WTC11 (cell line): ENCODE results near the gene SORCS2.

Source experiments
- ATF3 ChIP-seq: sonication (generic); formaldehyde crosslinking; conservative IDR thresholded peaks from 2 replicates; pipeline ENCODE4 v1.8.1; 2022; ENCODE audit warnings: mild to moderate bottlenecking, missing genetic modification reagents
- ELF4 ChIP-seq: sonication (generic); formaldehyde crosslinking; IDR thresholded peaks from 2 replicates; pipeline ENCODE4 v1.8.1; 2022; ENCODE audit warnings: low read depth, mild to moderate bottlenecking, moderate library complexity, missing genetic modification reagents
- FOXJ3 ChIP-seq: sonication (generic); formaldehyde crosslinking; IDR thresholded peaks from 2 replicates; pipeline ENCODE4 v1.9.0; 2021; ENCODE audit warnings: missing genetic modification reagents, mild to moderate bottlenecking, borderline replicate concordance
- FOXP4 ChIP-seq: sonication (generic); formaldehyde crosslinking; IDR thresholded peaks from 2 replicates; pipeline ENCODE4 v1.8.0; 2022; ENCODE audit warnings: mild to moderate bottlenecking, missing genetic modification reagents
- MAX ChIP-seq: sonication (generic); formaldehyde crosslinking; IDR thresholded peaks from 2 replicates; pipeline ENCODE4 v1.8.0; 2022; ENCODE audit warnings: mild to moderate bottlenecking, missing genetic modification reagents
- MXD4 ChIP-seq: fragments of 250-450 bp; sonication (Bioruptor Pico); IDR thresholded peaks from 2 replicates; pipeline ENCODE4 v1.8.0; 2021; ENCODE audit warnings: mild to moderate bottlenecking, moderate library complexity, borderline replicate concordance
- MYBL2 ChIP-seq: sonication (generic); formaldehyde crosslinking; IDR thresholded peaks from 2 replicates; pipeline ENCODE4 v1.8.1; 2023; ENCODE audit warnings: mild to moderate bottlenecking, moderate library complexity, missing genetic modification reagents
- NR2C2 ChIP-seq: sonication (generic); formaldehyde crosslinking; IDR thresholded peaks from 2 replicates; pipeline ENCODE4 v1.8.0; 2022; ENCODE audit warnings: mild to moderate bottlenecking, missing genetic modification reagents
- SMAD3 ChIP-seq: sonication (generic); formaldehyde crosslinking; IDR thresholded peaks from 2 replicates; pipeline ENCODE4 v1.8.0; 2022; ENCODE audit warnings: missing genetic modification reagents, mild to moderate bottlenecking, borderline replicate concordance
- TEAD4 ChIP-seq: sonication (generic); formaldehyde crosslinking; IDR thresholded peaks from 2 replicates; pipeline ENCODE4 v1.8.0; 2022; ENCODE audit warnings: mild to moderate bottlenecking, missing genetic modification reagents
- TP53 ChIP-seq: sonication (generic); formaldehyde crosslinking; IDR thresholded peaks from 2 replicates; pipeline ENCODE4 v1.8.1; 2023; ENCODE audit warnings: mild to moderate bottlenecking, missing genetic modification reagents
- USF1 ChIP-seq: sonication (generic); formaldehyde crosslinking; IDR thresholded peaks from 2 replicates; pipeline ENCODE4 v1.8.0; 2022; ENCODE audit warnings: mild to moderate bottlenecking, missing genetic modification reagents
- ZNF121 ChIP-seq: sonication (generic); formaldehyde crosslinking; IDR thresholded peaks from 2 replicates; pipeline ENCODE4 v1.8.0; 2023; ENCODE audit warnings: missing genetic modification reagents
- TF ChIP-seq, protein P1 (sequence below): fragments of 200-600 bp; IDR thresholded peaks from 2 replicates; pipeline ENCODE4 v1.8.0; 2022; ENCODE audit warnings: antibody characterized with exemption

- TF ChIP-seq, protein P1, sequence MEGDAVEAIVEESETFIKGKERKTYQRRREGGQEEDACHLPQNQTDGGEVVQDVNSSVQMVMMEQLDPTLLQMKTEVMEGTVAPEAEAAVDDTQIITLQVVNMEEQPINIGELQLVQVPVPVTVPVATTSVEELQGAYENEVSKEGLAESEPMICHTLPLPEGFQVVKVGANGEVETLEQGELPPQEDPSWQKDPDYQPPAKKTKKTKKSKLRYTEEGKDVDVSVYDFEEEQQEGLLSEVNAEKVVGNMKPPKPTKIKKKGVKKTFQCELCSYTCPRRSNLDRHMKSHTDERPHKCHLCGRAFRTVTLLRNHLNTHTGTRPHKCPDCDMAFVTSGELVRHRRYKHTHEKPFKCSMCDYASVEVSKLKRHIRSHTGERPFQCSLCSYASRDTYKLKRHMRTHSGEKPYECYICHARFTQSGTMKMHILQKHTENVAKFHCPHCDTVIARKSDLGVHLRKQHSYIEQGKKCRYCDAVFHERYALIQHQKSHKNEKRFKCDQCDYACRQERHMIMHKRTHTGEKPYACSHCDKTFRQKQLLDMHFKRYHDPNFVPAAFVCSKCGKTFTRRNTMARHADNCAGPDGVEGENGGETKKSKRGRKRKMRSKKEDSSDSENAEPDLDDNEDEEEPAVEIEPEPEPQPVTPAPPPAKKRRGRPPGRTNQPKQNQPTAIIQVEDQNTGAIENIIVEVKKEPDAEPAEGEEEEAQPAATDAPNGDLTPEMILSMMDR, result no peak
- TF ChIP-seq NR2C2 (CRISPR knock-in tag), result no peak
- no peak for TF ChIP-seq MAX (CRISPR knock-in tag)
- TF ChIP-seq MYBL2 (CRISPR knock-in tag), result no peak
- no peak for TF ChIP-seq ELF4 (CRISPR knock-in tag)
- TF ChIP-seq TP53 (CRISPR knock-in tag), result no peak
- TF ChIP-seq USF1 (CRISPR knock-in tag), result no peak
- no peak for TF ChIP-seq FOXP4 (CRISPR knock-in tag)
- TF ChIP-seq FOXJ3 (CRISPR knock-in tag), result no peak
- no peak for TF ChIP-seq TEAD4 (CRISPR knock-in tag)
- no peak for TF ChIP-seq SMAD3 (CRISPR knock-in tag)
- no peak for TF ChIP-seq ATF3 (CRISPR knock-in tag)
- no peak for TF ChIP-seq ZNF121 (CRISPR knock-in tag)
- no peak for TF ChIP-seq MXD4 (CRISPR knock-in tag)
Observed at GRCh38 chr4:7620086-7620813, 427.9 kb downstream of the SORCS2 start.
